Gastroesophageal sphincter (tissue), 4 donors: Measurements from ENCODE around the gene RNU5B-1. TPM values are rescaled to one million over a fixed set of nuclear protein-coding genes. Genes with fewer than 3 reads are reported as not detected.
"Not testable (repeated sequence)": the region's sequence is repeated elsewhere in the genome, so short reads cannot be mapped to it uniquely, and the experiment has no call there.

ENCODE experiments used
- ATAC-seq: fragments of 150-250 bp; one replicate; pipeline ENCODE4 v1.9.1; 2016; ENCODE audit warnings: mild to moderate bottlenecking, moderate library complexity
- H3K27ac ChIP-seq, 4 donors: fragments of 200-600 bp; sonication (generic) in 3 of 4; 1 replicate in 3 of 4; 2 replicates in 1 of 4; pipeline ENCODE4 v1.5.1; 2016 to 2019
- H3K27me3 ChIP-seq: fragments of 200-600 bp; sonication (generic); one replicate; pipeline ENCODE4 v1.5.1; 2019
- H3K36me3 ChIP-seq, 2 donors: fragments of 200-600 bp; sonication (generic); one replicate each; pipeline ENCODE4 v1.5.1; 2019; ENCODE audit warnings: control low read depth in 1 of 2
- H3K4me1 ChIP-seq, 3 donors: fragments of 200-600 bp; sonication (generic); 1 replicate in 2 of 3; 2 replicates in 1 of 3; pipeline ENCODE4 v1.5.1; 2016 to 2019; ENCODE audit warnings: control low read depth in 2 of 3
- H3K4me3 ChIP-seq, 2 donors: fragments of 200-600 bp; sonication (generic); one replicate each; pipeline ENCODE4 v1.5.1; 2019; ENCODE audit warnings: mild to moderate bottlenecking in 1 of 2, moderate library complexity in 1 of 2
- H3K9me3 ChIP-seq, 3 donors: fragments of 200-600 bp; sonication (generic); one replicate each; pipeline ENCODE4 v1.5.1; 2017 to 2019; ENCODE audit warnings: control low read depth in 2 of 3
- CTCF ChIP-seq, 4 experiments: fragments of 200-600 bp in 2 of 4; fragments of 450-650 bp in 2 of 4; sonication (generic) in 1 of 4; IDR thresholded peaks; one replicate each; pipeline ENCODE4 v1.5.1; 2017 to 2019; ENCODE audit warnings: antibody characterized with exemption in 4 of 4, mild to moderate bottlenecking in 2 of 4, moderate library complexity in 2 of 4
- EP300 ChIP-seq: sonication (generic); formaldehyde crosslinking; IDR thresholded peaks from one replicate; pipeline ENCODE4 v1.6.1; 2017; ENCODE audit warnings: antibody characterized with exemption, mild to moderate bottlenecking
- POLR2A ChIP-seq, 2 donors: fragments of 450-650 bp; IDR thresholded peaks; one replicate each; pipeline ENCODE4 v1.6.1; 2017; ENCODE audit warnings: antibody characterized with exemption in 2 of 2, mild to moderate bottlenecking in 2 of 2, moderate library complexity in 1 of 2
- POLR2AphosphoS5 ChIP-seq: sonication (generic); formaldehyde crosslinking; IDR thresholded peaks from one replicate; pipeline ENCODE4 v1.6.1; 2017; ENCODE audit warnings: antibody characterized with exemption
- WGBS, 2 donors: methylation state at CpG; one replicate each; pipeline ENCODE4 v1.1.5; 2018; ENCODE audit warnings: low coverage in 1 of 2; 5-methylcytosine and 5-hydroxymethylcytosine counted together
- small RNA-seq, 4 donors: library from RNA; depleted of rRNA; stranded (forward); fragments of <200 nt; gene quantifications; one replicate each; pipeline ENCODE3, GENCODE V24; 2016
- total RNA-seq, 4 donors: library from RNA; depleted of rRNA; stranded (reverse); fragments of >200 nt; gene quantifications; one replicate each; pipeline ENCODE4 v1.1.0, GENCODE V29; 2016

The RNU5B-1 gene
- total RNA-seq, 4 donors from 2014 or later: not detected

- Histone ChIP-seq H3K4me1 (no peaks in the 10 kb centered on the region), H3K9me3 (no peaks in the 10 kb centered on the region), H3K27ac (no peak overlapping the region), H3K36me3 (no peaks in the 10 kb centered on the region), H3K27me3 (peaks cover 2% of the 10 kb centered on the region), H3K4me3 (no peak overlapping the region)
- TF ChIP-seq POLR2AphosphoS5 (no peak), CTCF (IDR thresholded peaks at IDR 0.05) (no peak)
- 57 to 92% methylated on average over 2 of the region's 2 CpGs for WGBS, 2 donors
- no peak for ATAC-seq
Measured at GRCh38 chr15:65344914-65345275, 40.4 kb downstream of the RNU5B-1 start.

GRCh38 chr15:65346856-65347598 lies 42.5 kb downstream of the RNU5B-1 start:
- WGBS, 2 donors: 40 to 75% methylated on average over 3 of the region's 6 CpGs
- no peak for ATAC-seq
- Histone ChIP-seq H3K36me3 (no peaks in the 10 kb centered on the region), H3K4me3 (no peak overlapping the region), H3K27ac (no peak overlapping the region), H3K4me1 (no peaks in the 10 kb centered on the region), H3K9me3 (peaks cover 0 to under 1% (median 0%) of the 10 kb centered on the region in 3 donors), H3K27me3 (no peaks in the 10 kb centered on the region)
- TF ChIP-seq POLR2AphosphoS5 (no peak), POLR2A (IDR thresholded peaks at IDR 0.05) (no peak), EP300 (no peak), CTCF (IDR thresholded peaks at IDR 0.05) (no peak)

GRCh38 chr15:65347756-65348155 lies 43.3 kb downstream of the RNU5B-1 start:
- not testable (repeated sequence) for H3K9me3 ChIP-seq, H3K36me3 ChIP-seq, H3K4me3 ChIP-seq, H3K27me3 ChIP-seq, H3K27ac ChIP-seq, H3K4me1 ChIP-seq, ATAC-seq
- 89 to 100% methylated on average over 7 of the region's 8 CpGs for WGBS, 2 donors

GRCh38 chr15:65349338-65349737 lies 44.9 kb downstream of the RNU5B-1 start:
- Histone ChIP-seq H3K36me3 (no peaks in the 10 kb centered on the region), H3K4me1 (no peaks in the 10 kb centered on the region), H3K4me3 (no peak overlapping the region), H3K27me3 (peaks cover 16% of the 10 kb centered on the region), H3K9me3 (peaks cover 0 to 5% (median 0%) of the 10 kb centered on the region in 3 donors), H3K27ac (no peak overlapping the region)
- WGBS, 2 donors: 75 to 91% methylated on average over 6 to 8 of the region's 8 CpGs
- ATAC-seq: no peak
- TF ChIP-seq POLR2AphosphoS5 (no peak), POLR2A (IDR thresholded peaks at IDR 0.05) (no peak), EP300 (no peak), CTCF (IDR thresholded peaks at IDR 0.05) (no peak)

- peaks cover 39% of the 10 kb centered on the region for H3K27me3 ChIP-seq
- H3K9me3 ChIP-seq, H3K36me3 ChIP-seq, ATAC-seq, H3K27ac ChIP-seq, H3K4me3 ChIP-seq: not testable (repeated sequence)
- 74 to 83% methylated on average over 1 of the region's 1 CpG for WGBS, 2 donors
- peaks cover 2 to 13% (median 6%) of the 10 kb centered on the region in 3 donors for H3K4me1 ChIP-seq
Measured at GRCh38 chr15:65351972-65352371, 47.5 kb downstream of the RNU5B-1 start.

Small RNA genes within 50 kb of the gene (small RNA-seq; reads per million reads assigned to genes)
- 6,164 to 16,224 (median 8,807) reads per million in 4 donors for gene RNU5A-1
- 547 to 1,663 (median 1,203) reads per million in 4 donors for gene RNU5B-1
- 0 to 0.38 (median 0.13) reads per million in 4 donors for gene SNORA24B

Other genes starting within 250 kb of the RNU5B-1 start
- 100 to 1,000 TPM in 3 of 4 donors, 10 to 100 TPM in 1; 43.2 to 244 (median 179) TPM for gene RASL12, start 236.7 kb upstream of the RNU5B-1 start, total RNA-seq
- gene KBTBD13, start 227.9 kb upstream of the RNU5B-1 start, total RNA-seq: not detected
- 1 to 10 TPM in 3 of 4 donors, under 1 TPM in 1; 0.12 to 7.5 (median 3.0) TPM for gene UBAP1L, start 189.5 kb upstream of the RNU5B-1 start, total RNA-seq
- 10 to 100 TPM; 26.4 to 70.7 (median 30.4) TPM for gene PDCD7, start 170.9 kb upstream of the RNU5B-1 start, total RNA-seq
- gene CLPX, start 119.3 kb upstream of the RNU5B-1 start, total RNA-seq: 10 to 100 TPM; 40.1 to 68.8 (median 55.6) TPM
- 100 to 1,000 TPM in 1 of 4 donors, 10 to 100 TPM in 3; 43.7 to 114 (median 74.5) TPM for gene CILP, start 93.2 kb upstream of the RNU5B-1 start, total RNA-seq
- gene PARP16, start 17.8 kb upstream of the RNU5B-1 start, total RNA-seq: 10 to 100 TPM; 10.1 to 21.7 (median 14.1) TPM
- gene RNU5A-1, start 8.6 kb upstream of the RNU5B-1 start, total RNA-seq: not detected
- under 1 TPM in 1 of 4 donors, not detected in 3; 0.13 TPM for gene IGDCC3, start 73.3 kb downstream of the RNU5B-1 start, total RNA-seq
- gene IGDCC4, start 118.3 kb downstream of the RNU5B-1 start, total RNA-seq: 1 to 10 TPM in 3 of 4 donors, under 1 TPM in 1; 0.40 to 3.4 (median 1.8) TPM
- 10 to 100 TPM; 33.1 to 66.9 (median 47.9) TPM for gene DPP8, start 213.0 kb downstream of the RNU5B-1 start, total RNA-seq
- 10 to 100 TPM; 26.0 to 34.9 (median 29.6) TPM for gene HACD3, start 225.8 kb downstream of the RNU5B-1 start, total RNA-seq